Parathyroid adenoma (tissue), 2 donors: ENCODE results near the gene NRXN3.
A peak's percentile ranks its signal among the peaks of the same experiment; 100 is the strongest.

Experiments used
- H2AFZ ChIP-seq: fragments of 300-600 bp; sonication (generic); one replicate; pipeline ENCODE4 v1.7.0; 2017; ENCODE audit warnings: antibody characterized with exemption, mild to moderate bottlenecking
- H3K27ac ChIP-seq: fragments of 300-600 bp; sonication (generic); one replicate; pipeline ENCODE4 v1.7.0; 2017
- H3K27me3 ChIP-seq: fragments of 300-600 bp; sonication (generic); one replicate; pipeline ENCODE4 v1.7.0; 2017; ENCODE audit warnings: low read length; ENCODE audit not compliant: control insufficient read depth, insufficient read depth
- H3K36me3 ChIP-seq: fragments of 300-600 bp; sonication (generic); one replicate; pipeline ENCODE4 v1.7.0; 2017; ENCODE audit warnings: low read length; ENCODE audit not compliant: control insufficient read depth, insufficient read depth
- H3K4me1 ChIP-seq: fragments of 300-600 bp; sonication (generic); one replicate; pipeline ENCODE4 v1.7.0; 2017; ENCODE audit warnings: control low read depth
- H3K4me2 ChIP-seq: fragments of 300-600 bp; sonication (generic); one replicate; pipeline ENCODE4 v1.7.0; 2017; ENCODE audit warnings: low read length
- H3K4me3 ChIP-seq: fragments of 300-600 bp; sonication (generic); one replicate; pipeline ENCODE4 v1.7.0; 2017; ENCODE audit warnings: low read depth, low read length
- H3K79me2 ChIP-seq: fragments of 300-600 bp; sonication (generic); one replicate; pipeline ENCODE4 v1.7.0; 2017; ENCODE audit warnings: control low read depth
- H3K9ac ChIP-seq: fragments of 300-600 bp; sonication (generic); one replicate; pipeline ENCODE4 v1.7.0; 2017; ENCODE audit warnings: mild to moderate bottlenecking
- H3K9me3 ChIP-seq: fragments of 300-600 bp; sonication (generic); one replicate; pipeline ENCODE4 v1.7.0; 2017; ENCODE audit warnings: low read length; ENCODE audit not compliant: control insufficient read depth
- TF ChIP-seq, protein P1 (sequence below): fragments of 300-600 bp; sonication (generic); IDR thresholded peaks from one replicate; pipeline ENCODE4 v1.7.0; 2017; ENCODE audit warnings: antibody characterized with exemption, mild to moderate bottlenecking
- donor health status: primary hyperparathyroidism.

Gene NRXN3

DNA sequence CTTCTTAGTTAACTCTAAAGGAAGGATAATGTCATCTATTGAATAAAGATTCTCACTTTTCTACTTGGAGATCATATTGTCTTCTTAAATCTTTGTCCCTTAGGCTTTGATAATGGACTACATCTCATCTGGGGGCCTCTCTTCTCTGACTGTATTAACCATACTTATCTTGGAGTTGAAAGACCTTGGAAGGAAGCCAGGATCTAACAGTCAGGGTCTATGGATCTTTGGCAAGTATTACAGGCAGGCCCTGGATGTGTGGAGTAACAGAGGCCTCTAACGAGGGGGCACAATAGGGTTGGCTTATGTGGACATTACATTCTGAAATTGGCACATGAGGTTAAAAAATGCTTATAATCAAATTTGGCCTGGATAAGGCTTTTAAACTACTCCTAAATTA is 513.8 kb downstream of the NRXN3 start:
- Histone ChIP-seq H3K4me2 (no peak overlapping the region), H3K36me3 (no peaks in the 10 kb centered on the region), H3K9me3 (no peaks in the 10 kb centered on the region), H3K27ac (no peak overlapping the region), H3K4me3 (no peak overlapping the region), H3K27me3 (no peaks in the 10 kb centered on the region), H3K79me2 (no peaks in the 10 kb centered on the region), H2AFZ (no peak overlapping the region), H3K4me1 (no peaks in the 10 kb centered on the region), H3K9ac (no peak overlapping the region)
- TF ChIP-seq, protein P1, sequence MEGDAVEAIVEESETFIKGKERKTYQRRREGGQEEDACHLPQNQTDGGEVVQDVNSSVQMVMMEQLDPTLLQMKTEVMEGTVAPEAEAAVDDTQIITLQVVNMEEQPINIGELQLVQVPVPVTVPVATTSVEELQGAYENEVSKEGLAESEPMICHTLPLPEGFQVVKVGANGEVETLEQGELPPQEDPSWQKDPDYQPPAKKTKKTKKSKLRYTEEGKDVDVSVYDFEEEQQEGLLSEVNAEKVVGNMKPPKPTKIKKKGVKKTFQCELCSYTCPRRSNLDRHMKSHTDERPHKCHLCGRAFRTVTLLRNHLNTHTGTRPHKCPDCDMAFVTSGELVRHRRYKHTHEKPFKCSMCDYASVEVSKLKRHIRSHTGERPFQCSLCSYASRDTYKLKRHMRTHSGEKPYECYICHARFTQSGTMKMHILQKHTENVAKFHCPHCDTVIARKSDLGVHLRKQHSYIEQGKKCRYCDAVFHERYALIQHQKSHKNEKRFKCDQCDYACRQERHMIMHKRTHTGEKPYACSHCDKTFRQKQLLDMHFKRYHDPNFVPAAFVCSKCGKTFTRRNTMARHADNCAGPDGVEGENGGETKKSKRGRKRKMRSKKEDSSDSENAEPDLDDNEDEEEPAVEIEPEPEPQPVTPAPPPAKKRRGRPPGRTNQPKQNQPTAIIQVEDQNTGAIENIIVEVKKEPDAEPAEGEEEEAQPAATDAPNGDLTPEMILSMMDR = no peak

GRCh38 chr14:78688503-78688902 is 518.3 kb downstream of the NRXN3 start:
- no peaks in the 10 kb centered on the region for H3K79me2 ChIP-seq
- no peak overlapping the region for H3K4me2 ChIP-seq
- no peak overlapping the region for H3K4me3 ChIP-seq
- no peaks in the 10 kb centered on the region for H3K36me3 ChIP-seq
- no peaks in the 10 kb centered on the region for H3K9me3 ChIP-seq
- TF ChIP-seq, protein P1 = no peak
- no peak overlapping the region for H3K9ac ChIP-seq
- no peaks in the 10 kb centered on the region for H3K27me3 ChIP-seq
- H3K27ac ChIP-seq = no peak overlapping the region
- H2AFZ ChIP-seq = no peak overlapping the region
- no peaks in the 10 kb centered on the region for H3K4me1 ChIP-seq

DNA sequence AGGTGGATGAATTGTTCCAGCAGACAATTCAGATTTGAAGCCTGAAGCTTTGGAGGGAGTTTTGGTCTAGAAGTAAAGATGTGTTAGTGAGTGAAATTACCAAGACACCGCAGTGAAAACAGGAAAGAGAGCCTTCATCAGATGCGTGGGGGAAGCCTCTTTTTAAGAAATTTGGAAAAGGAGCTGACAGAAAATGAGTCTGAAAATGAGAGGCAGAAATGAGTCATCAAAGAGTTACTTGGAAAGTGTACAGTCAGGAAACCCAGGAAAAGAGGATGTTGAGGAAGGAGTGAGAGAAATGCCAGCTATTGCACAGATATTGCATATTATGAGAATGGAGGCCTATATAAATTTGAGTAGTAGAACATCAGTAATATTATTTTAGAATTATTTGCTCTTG is 520.7 kb downstream of the NRXN3 start:
- Histone ChIP-seq H3K27me3 (no peaks in the 10 kb centered on the region), H3K4me1 (no peaks in the 10 kb centered on the region), H3K4me3 (no peak overlapping the region), H3K9me3 (no peaks in the 10 kb centered on the region), H2AFZ (no peak overlapping the region), H3K9ac (no peak overlapping the region), H3K4me2 (no peak overlapping the region), H3K79me2 (no peaks in the 10 kb centered on the region), H3K36me3 (no peaks in the 10 kb centered on the region), H3K27ac (no peak overlapping the region)
- TF ChIP-seq, protein P1 = no peak

DNA sequence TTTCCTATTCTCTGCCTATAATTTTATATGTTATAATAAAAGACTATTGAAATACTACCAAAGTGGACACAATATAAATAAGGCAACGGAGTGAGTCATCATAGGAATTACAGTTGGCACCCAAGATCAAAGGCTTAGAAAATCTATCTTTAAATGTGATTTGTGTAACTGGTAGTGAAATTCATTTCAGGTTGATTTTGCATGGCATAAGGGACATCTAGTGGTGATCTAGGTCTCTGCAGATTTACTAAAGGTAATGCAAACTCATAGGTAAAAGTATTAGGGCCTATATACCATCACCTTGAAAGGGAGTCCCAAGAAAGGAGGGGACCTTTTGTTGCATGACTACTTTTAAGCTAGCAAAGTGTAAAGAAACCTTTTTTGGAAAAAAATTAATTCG is 527.2 kb downstream of the NRXN3 start:
- Histone ChIP-seq H2AFZ (no peak overlapping the region), H3K79me2 (no peaks in the 10 kb centered on the region), H3K4me2 (no peak overlapping the region), H3K27me3 (no peaks in the 10 kb centered on the region), H3K4me3 (no peak overlapping the region), H3K4me1 (no peaks in the 10 kb centered on the region), H3K9ac (no peak overlapping the region), H3K27ac (no peak overlapping the region), H3K36me3 (no peaks in the 10 kb centered on the region), H3K9me3 (no peaks in the 10 kb centered on the region)
- TF ChIP-seq, protein P1 = peak; percentile 23

GRCh38 chr14:78698991-78699390 is 528.8 kb downstream of the NRXN3 start:
- no peak overlapping the region for H2AFZ ChIP-seq
- no peaks in the 10 kb centered on the region for H3K27me3 ChIP-seq
- TF ChIP-seq, protein P1 = no peak
- no peak overlapping the region for H3K4me3 ChIP-seq
- H3K27ac ChIP-seq = no peak overlapping the region
- no peaks in the 10 kb centered on the region for H3K9me3 ChIP-seq
- no peak overlapping the region for H3K9ac ChIP-seq
- no peaks in the 10 kb centered on the region for H3K36me3 ChIP-seq
- H3K4me2 ChIP-seq = no peak overlapping the region
- no peaks in the 10 kb centered on the region for H3K79me2 ChIP-seq
- no peaks in the 10 kb centered on the region for H3K4me1 ChIP-seq
